Right lung (tissue), 5 donors: ENCODE measurements around the gene ITGA6. TPM values are rescaled to one million over a fixed set of nuclear protein-coding genes. Genes with fewer than 3 reads are reported as not detected.
"Not testable (repeated sequence)": the region's sequence is repeated elsewhere in the genome, so short reads cannot be mapped to it uniquely, and the experiment has no call there.

Experiments used
- DNase-seq, 2 donors: peaks; one replicate each; pipeline ENCODE4 v3.0.0-alpha.2; 2013
- polyA plus RNA-seq, 5 donors: library from polyadenylated mRNA; unstranded; fragments of 120-200 nt; gene quantifications; one replicate each; pipeline versions ENCODE4 v1.2.1 to v1.2.3, GENCODE V29; 2013; ENCODE audit warnings: inconsistent platforms in 1 of 5, low replicate concordance in 1 of 5; ENCODE audit not compliant: insufficient read length in 5 of 5, insufficient read depth in 1 of 5

Gene ITGA6
- polyA plus RNA-seq, 5 donors = 49.9 to 89.9 (median 75.9) TPM

- no peak for DNase-seq
These were observed 85.6 kb downstream of the ITGA6 start for GRCh38 chr2:172512810-172513523.

GRCh38 chr2:172513524-172513900 is 86.1 kb downstream of the ITGA6 start:
- DNase-seq = no peak

GRCh38 chr2:172513935-172514586 is 86.7 kb downstream of the ITGA6 start:
- no peak for DNase-seq

GRCh38 chr2:172516299-172516698 is 88.9 kb downstream of the ITGA6 start:
- DNase-seq = no peak

- no peak for DNase-seq
These were observed 91.6 kb downstream of the ITGA6 start for GRCh38 chr2:172518995-172519394.

GRCh38 chr2:172525601-172526000 is 98.2 kb downstream of the ITGA6 start:
- no peak for DNase-seq

- DNase-seq = no peak
These were observed 103.9 kb downstream of the ITGA6 start for GRCh38 chr2:172531309-172531708.

GRCh38 chr2:172532461-172532860 is 105.1 kb downstream of the ITGA6 start:
- not testable (repeated sequence) for DNase-seq

GRCh38 chr2:172533687-172534086 is 106.3 kb downstream of the ITGA6 start:
- no peak for DNase-seq

- no peak for DNase-seq
These were observed 107.7 kb downstream of the ITGA6 start for GRCh38 chr2:172535119-172535518.

GRCh38 chr2:172537851-172538250 is 110.5 kb downstream of the ITGA6 start:
- not testable (repeated sequence) for DNase-seq

GRCh38 chr2:172539767-172540166 is 112.4 kb downstream of the ITGA6 start:
- no peak for DNase-seq

- no peak for DNase-seq
These were observed 113.0 kb downstream of the ITGA6 start for GRCh38 chr2:172540421-172540820.

GRCh38 chr2:172545408-172546075 is 118.2 kb downstream of the ITGA6 start:
- no peak for DNase-seq

GRCh38 chr2:172549131-172549530 is 121.7 kb downstream of the ITGA6 start:
- DNase-seq = no peak

- DNase-seq = not testable (repeated sequence)
These were observed 122.4 kb downstream of the ITGA6 start for GRCh38 chr2:172549802-172550201.

- DNase-seq = no peak
These were observed 123.0 kb downstream of the ITGA6 start for GRCh38 chr2:172550419-172550818.

GRCh38 chr2:172551271-172551670 is 123.9 kb downstream of the ITGA6 start:
- no peak for DNase-seq

- no peak for DNase-seq
These were observed 125.3 kb downstream of the ITGA6 start for GRCh38 chr2:172552547-172553291.

- no peak for DNase-seq
These were observed 127.2 kb downstream of the ITGA6 start for GRCh38 chr2:172554352-172555271.

GRCh38 chr2:172555272-172555521 is 127.8 kb downstream of the ITGA6 start:
- no peak for DNase-seq
